ENCODE data around the gene ASPG. TPM values are rescaled to one million over a fixed set of nuclear protein-coding genes. Genes with fewer than 3 reads are reported as not detected.

The ASPG gene
- total and polyA plus RNA-seq, 2 donors (not counting 3 experiments of a cell fraction or from before 2014, with no cell fraction given), result not detected

- no peak for TF ChIP-seq FOS (IDR thresholded peaks at IDR 0.05; ENCODE audit: borderline replicate concordance, insufficient read depth, low read length)
- no peak for TF ChIP-seq MYC (IDR thresholded peaks at IDR 0.05; ENCODE audit: low read depth, low read length)
- TF ChIP-seq POLR2AphosphoS5 (IDR thresholded peaks at IDR 0.05; ENCODE audit: insufficient read depth, low read depth, low read length), result no peak
- TF ChIP-seq POLR2A (IDR thresholded peaks at IDR 0.05; ENCODE audit: low read depth, low read length), result no peak
- TF ChIP-seq GATA2 (IDR thresholded peaks at IDR 0.05; ENCODE audit: insufficient read depth, insufficient read length, low read depth, low read length), result no peak
- ChIA-PET CTCF (interaction anchor here (1.2 kb wide), 1 partner anchor 461 kb away, joined by 3 read pairs; no protein-coding TSS in a partner anchor), POLR2A (no interaction called here)
- H2AFZ ChIP-seq (ENCODE audit: low read depth, low read length), result no peak overlapping the region
- H3K36me3 ChIP-seq (ENCODE audit: control insufficient read depth in 2 of 2, extremely low read depth in 1 of 2, insufficient read depth in 2 of 2, low read length in 2 of 2), result no peaks in the 10 kb centered on the region
- no peak overlapping the region for H3K9ac ChIP-seq (replicated peaks; ENCODE audit: extremely low read depth, insufficient read depth, low read length)
- H3K79me2 ChIP-seq (ENCODE audit: control insufficient read depth, insufficient read depth, low read length), result no peaks in the 10 kb centered on the region
- H3K4me1 ChIP-seq (ENCODE audit: control insufficient read depth, extremely low read depth, insufficient read depth, low read length), result no peaks in the 10 kb centered on the region
- H3K27ac ChIP-seq (ENCODE audit: insufficient read depth, low read depth, low read length), result no peak overlapping the region
- intact Hi-C loops (cut with micrococcal nuclease), result no loop called here
- H3K4me2 ChIP-seq (ENCODE audit: insufficient read depth, low read length), result no peak overlapping the region
- BruUV-seq (replicated peaks), result no TSS peak
- DNase-seq (ENCODE audit: low read depth, low spot score) (no peak), FAIRE-seq (no peak)
- no peaks in the 10 kb centered on the region for H3K9me3 ChIP-seq (replicated peaks; ENCODE audit: control insufficient read depth, insufficient read depth, low read length)
- H4K20me1 ChIP-seq (replicated peaks; ENCODE audit: control insufficient read depth, extremely low read depth, insufficient read depth, low read length), result no peaks in the 10 kb centered on the region
- no peaks in the 10 kb centered on the region for H3K27me3 ChIP-seq (ENCODE audit: control insufficient read depth in 2 of 2, insufficient read depth in 2 of 2, low read length in 2 of 2)
- no peaks in the 10 kb centered on the region for H3K9me1 ChIP-seq (replicated peaks; ENCODE audit: control insufficient read depth, extremely low read depth, insufficient read depth, low read length)
- dilution Hi-C loops (cut with MboI; ENCODE audit: extremely low pct_ligation_motif_present, low sequenced_read_pairs), result no loop called here
- no peak overlapping the region for H3K4me3 ChIP-seq (replicated peaks in 1 of 3; ENCODE audit: insufficient read depth in 1 of 3, low read depth in 1 of 3, low read length in 3 of 3)
Measured at GRCh38 chr14:104103061-104103445, 17.6 kb downstream of the ASPG start.

- Histone ChIP-seq H3K27ac (ENCODE audit: insufficient read depth, low read depth, low read length) (no peak overlapping the region), H3K4me1 (ENCODE audit: control insufficient read depth, extremely low read depth, insufficient read depth, low read length) (no peaks in the 10 kb centered on the region), H3K4me2 (ENCODE audit: insufficient read depth, low read length) (no peak overlapping the region), H3K79me2 (ENCODE audit: control insufficient read depth, insufficient read depth, low read length) (no peaks in the 10 kb centered on the region), H3K4me3 (replicated peaks in 1 of 3; ENCODE audit: insufficient read depth in 1 of 3, low read depth in 1 of 3, low read length in 3 of 3) (no peak overlapping the region), H3K36me3 (ENCODE audit: control insufficient read depth in 2 of 2, extremely low read depth in 1 of 2, insufficient read depth in 2 of 2, low read length in 2 of 2) (no peaks in the 10 kb centered on the region), H3K9me1 (replicated peaks; ENCODE audit: control insufficient read depth, extremely low read depth, insufficient read depth, low read length) (no peaks in the 10 kb centered on the region), H3K27me3 (ENCODE audit: control insufficient read depth in 2 of 2, insufficient read depth in 2 of 2, low read length in 2 of 2) (no peaks in the 10 kb centered on the region), H3K9me3 (replicated peaks; ENCODE audit: control insufficient read depth, insufficient read depth, low read length) (no peaks in the 10 kb centered on the region), H3K9ac (replicated peaks; ENCODE audit: extremely low read depth, insufficient read depth, low read length) (no peak overlapping the region), H4K20me1 (replicated peaks; ENCODE audit: control insufficient read depth, extremely low read depth, insufficient read depth, low read length) (no peaks in the 10 kb centered on the region), H2AFZ (ENCODE audit: low read depth, low read length) (no peak overlapping the region)
- intact Hi-C loops (cut with micrococcal nuclease), result no loop called here
- POLR2A ChIA-PET, result no interaction called here
- TF ChIP-seq JUN (IDR thresholded peaks at IDR 0.05; ENCODE audit: borderline replicate concordance, insufficient read depth, insufficient read length, low read depth) (no peak), CTCF (IDR thresholded peaks at IDR 0.05; ENCODE audit: extremely low read depth in 1 of 2, insufficient read depth in 1 of 2, low read depth in 1 of 2, low read length in 2 of 2) (no peak), MAX (IDR thresholded peaks at IDR 0.05; ENCODE audit: insufficient read depth, insufficient read length) (no peak), FOS (IDR thresholded peaks at IDR 0.05; ENCODE audit: borderline replicate concordance, insufficient read depth, low read length) (no peak), MYC (IDR thresholded peaks at IDR 0.05; ENCODE audit: low read depth, low read length) (no peak), EZH2 (IDR thresholded peaks at IDR 0.05; ENCODE audit: borderline replicate concordance, low read depth, low read length, severe bottlenecking) (no peak), POLR2AphosphoS5 (IDR thresholded peaks at IDR 0.05; ENCODE audit: insufficient read depth, low read depth, low read length) (no peak), GATA2 (IDR thresholded peaks at IDR 0.05; ENCODE audit: insufficient read depth, insufficient read length, low read depth, low read length) (no peak), POLR2A (IDR thresholded peaks at IDR 0.05; ENCODE audit: low read depth, low read length) (no peak)
- DNase-seq (ENCODE audit: low read depth, low spot score) (no peak), FAIRE-seq (no peak)
- dilution Hi-C loops (cut with MboI; ENCODE audit: extremely low pct_ligation_motif_present, low sequenced_read_pairs), result no loop called here
- BruUV-seq (replicated peaks), result no TSS peak
- CTCF ChIA-PET, result interaction anchor here (1.2 kb wide), 1 partner anchor 461 kb away, joined by 3 read pairs; no protein-coding TSS in a partner anchor
Measured at GRCh38 chr14:104103446-104104075, 18.1 kb downstream of the ASPG start.

All from endothelial cell of umbilical vein (primary cell).